B cell (primary cell): ENCODE results near the gene CIT.

Source experiments
- CTCF ChIP-seq: fragments of 200-600 bp; IDR thresholded peaks from one replicate; pipeline ENCODE4 v1.8.0; 2022; ENCODE audit warnings: antibody characterized with exemption, mild to moderate bottlenecking
- EZH2 ChIP-seq: IDR thresholded peaks from 2 replicates; pipeline ENCODE4 v1.6.1; 2012; ENCODE audit warnings: borderline replicate concordance, low read depth, mild to moderate bottlenecking, moderate library complexity, low read length; ENCODE audit not compliant: insufficient read depth, poor library complexity, severe bottlenecking

- TF ChIP-seq CTCF (no peak), EZH2 (no peak)
These were observed 196.0 kb downstream of the CIT start for GRCh38 chr12:119681111-119681510.
